ENCODE results near the gene PTPRN2. TPM values are rescaled to one million over a fixed set of nuclear protein-coding genes. Genes with fewer than 3 reads are reported as not detected.

Gene PTPRN2
- total and polyA plus RNA-seq, 9 of the 15 experiments (the other 6 are each of a cell fraction or from before 2014, with no cell fraction given): not detected

DNA sequence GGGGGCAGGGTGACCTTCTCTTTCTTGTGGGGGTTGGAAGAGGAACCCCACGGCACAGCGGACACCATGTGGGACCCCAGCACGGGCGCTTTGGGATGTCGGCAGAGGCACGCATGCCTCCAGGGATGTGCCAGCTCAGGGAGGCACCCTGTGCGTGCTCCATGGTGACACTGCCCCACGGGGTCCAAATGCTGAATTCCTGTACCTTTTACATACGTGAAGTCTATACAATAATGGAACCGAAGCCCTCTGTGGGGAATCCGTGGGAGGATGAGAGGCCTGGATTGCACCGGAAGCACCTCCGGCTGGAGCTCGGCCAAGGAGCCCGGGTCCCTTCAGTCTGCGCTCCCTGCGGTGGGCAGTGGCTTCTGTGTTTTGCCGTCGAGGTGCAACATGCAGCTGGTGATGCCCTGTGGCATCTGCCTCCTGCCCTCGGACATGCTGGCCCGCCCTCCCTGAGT lies 726.6 kb downstream of the PTPRN2 start (continued):
- TF ChIP-seq ZBTB49 (CRISPR knock-in tag; IDR thresholded peaks at IDR 0.05; ENCODE audit: borderline replicate concordance) (no peak), BRF1 (IDR thresholded peaks at IDR 0.05; ENCODE audit: borderline replicate concordance, extremely low read depth, insufficient read length) (no peak), HNRNPH1 (optimal IDR thresholded peaks at IDR 0.05; ENCODE audit: low read depth, low read length) (no peak)

GRCh38 chr7:157860406-157860805 lies 727.2 kb downstream of the PTPRN2 start:
- ATAC-seq (no peak), DNase-seq (ENCODE audit: extremely low read depth in 1 of 4, low spot score in 3 of 4) (no peak), FAIRE-seq (no peak)
- Histone ChIP-seq H3K4me1 (replicated peaks in 1 of 2; ENCODE audit: control insufficient read depth in 2 of 2, insufficient read depth in 2 of 2, low read length in 2 of 2) (no peaks in the 10 kb centered on the region), H3K79me2 (ENCODE audit: control insufficient read depth, insufficient read depth, low read length) (no peaks in the 10 kb centered on the region), H3K4me2 (ENCODE audit: insufficient read depth, low read length) (no peak overlapping the region), H3K9me1 (ENCODE audit: control insufficient read depth, insufficient read depth, low read length) (no peaks in the 10 kb centered on the region), H3K27ac (ENCODE audit: extremely low read depth, low read depth, low read length) (no peak overlapping the region), H3K9me3 (replicated peaks; ENCODE audit: control insufficient read depth, insufficient read depth, low read depth, low read length) (no peaks in the 10 kb centered on the region), H2AFZ (ENCODE audit: low read depth, low read length) (no peak overlapping the region), H3K27me3 (ENCODE audit: control insufficient read depth in 2 of 2, insufficient read depth in 2 of 2, low read length in 2 of 2) (peaks cover 61 to 71% of the 10 kb centered on the region in 2 experiments), H3K36me3 (ENCODE audit: control insufficient read depth, insufficient read depth, low read length) (no peaks in the 10 kb centered on the region), H3K4me3 (no peak overlapping the region), H4K20me1 (replicated peaks; ENCODE audit: control insufficient read depth, insufficient read depth, low read length) (peaks cover 26% of the 10 kb centered on the region), H3K9ac (ENCODE audit: insufficient read depth in 1 of 2, low read depth in 2 of 2, low read length in 2 of 2) (no peak overlapping the region)
- in situ Hi-C loops (cut with MboI) (no loop called here), intact Hi-C loops (cut with micrococcal nuclease) (no loop called here)
- ChIA-PET CTCF (ENCODE audit: low intra/inter-chr PET ratio) (no interaction called here), POLR2A (interaction anchor here (1.2 kb wide), 1 partner anchor 9 kb away, joined by 5 read pairs; no protein-coding TSS in a partner anchor)
- WGBS (ENCODE audit: insufficient coverage, low coverage, missing lambda C conversion rate): under 1% methylated on average over 11 of the region's 11 CpGs
- no TSS peak for BruUV-seq (replicated peaks)
- TF ChIP-seq ZSCAN29 (IDR thresholded peaks at IDR 0.05): no peak
- TF ChIP-seq DNMT1 (IDR thresholded peaks at IDR 0.05): no peak
- TF ChIP-seq ZNF232 (CRISPR knock-in tag; IDR thresholded peaks at IDR 0.05): no peak
- TF ChIP-seq, protein P1, sequence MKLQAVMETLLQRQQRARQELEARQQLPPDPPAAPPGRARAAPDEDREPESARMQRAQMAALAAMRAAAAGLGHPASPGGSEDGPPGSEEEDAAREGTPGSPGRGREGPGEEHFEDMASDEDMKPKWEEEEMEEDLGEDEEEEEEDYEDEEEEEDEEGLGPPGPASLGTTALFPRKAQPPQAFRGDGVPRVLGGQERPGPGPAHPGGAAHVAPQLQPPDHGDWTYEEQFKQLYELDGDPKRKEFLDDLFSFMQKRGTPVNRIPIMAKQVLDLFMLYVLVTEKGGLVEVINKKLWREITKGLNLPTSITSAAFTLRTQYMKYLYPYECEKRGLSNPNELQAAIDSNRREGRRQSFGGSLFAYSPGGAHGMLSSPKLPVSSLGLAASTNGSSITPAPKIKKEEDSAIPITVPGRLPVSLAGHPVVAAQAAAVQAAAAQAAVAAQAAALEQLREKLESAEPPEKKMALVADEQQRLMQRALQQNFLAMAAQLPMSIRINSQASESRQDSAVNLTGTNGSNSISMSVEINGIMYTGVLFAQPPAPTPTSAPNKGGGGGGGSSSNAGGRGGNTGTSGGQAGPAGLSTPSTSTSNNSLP (IDR thresholded peaks at IDR 0.05; ENCODE audit: borderline replicate concordance, low read depth, low read length): no peak
- no peak for TF ChIP-seq DDX20 (tag; IDR thresholded peaks at IDR 0.05; ENCODE audit: low read depth)
- no peak for TF ChIP-seq ZNF561 (CRISPR knock-in tag; conservative IDR thresholded peaks at IDR 0.05)
- no peak for TF ChIP-seq TBP (optimal IDR thresholded peaks at IDR 0.05; ENCODE audit: low read depth, low read length)
- no peak for TF ChIP-seq ELF4 (CRISPR knock-in tag; IDR thresholded peaks at IDR 0.05)
- no peak for TF ChIP-seq GATAD2B (IDR thresholded peaks at IDR 0.05; ENCODE audit: borderline replicate concordance)
- no peak for TF ChIP-seq ESRRA (IDR thresholded peaks at IDR 0.05; ENCODE audit: borderline replicate concordance, low read depth)
- TF ChIP-seq NCOA4 (IDR thresholded peaks at IDR 0.05; ENCODE audit: partially characterized antibody): no peak
- TF ChIP-seq NUFIP1 (IDR thresholded peaks at IDR 0.05; ENCODE audit: partially characterized antibody): no peak
- no peak for TF ChIP-seq CHCHD3 (CRISPR knock-in tag; IDR thresholded peaks at IDR 0.05)
- TF ChIP-seq TAF1 (IDR thresholded peaks at IDR 0.05; ENCODE audit: control insufficient read depth, extremely low read depth, insufficient read depth, low read length, severe bottlenecking): no peak
